ENCODE data around the gene INTS3.
"Not testable (repeated sequence)": the region's sequence is repeated elsewhere in the genome, so short reads cannot be mapped to it uniquely, and the experiment has no call there.

INTS3 gene

GRCh38 chr1:153750026-153750995, 22.5 kb downstream of the INTS3 start:
- TF ChIP-seq JUND (IDR thresholded peaks at IDR 0.05; ENCODE audit: low read depth), result no peak
- DNase-seq (ENCODE audit: low read depth in 1 of 2, low spot score in 1 of 2), result no peak
- in situ Hi-C loops (cut with HindIII; ENCODE audit: low pct_unique_long_range_greater_than_20kb, low sequenced_read_pairs), result no loop called here

GRCh38 chr1:153752072-153752471, 24.2 kb downstream of the INTS3 start:
- TF ChIP-seq JUND (IDR thresholded peaks at IDR 0.05; ENCODE audit: low read depth), result no peak
- in situ Hi-C loops (cut with HindIII; ENCODE audit: low pct_unique_long_range_greater_than_20kb, low sequenced_read_pairs), result no loop called here
- no peak for DNase-seq (ENCODE audit: low read depth in 1 of 2, low spot score in 1 of 2)

- TF ChIP-seq JUND (IDR thresholded peaks at IDR 0.05; ENCODE audit: low read depth), result no peak
- in situ Hi-C loops (cut with HindIII; ENCODE audit: low pct_unique_long_range_greater_than_20kb, low sequenced_read_pairs), result no loop called here
- DNase-seq (ENCODE audit: low read depth in 1 of 2, low spot score in 1 of 2), result no peak
These were observed 24.8 kb downstream of the INTS3 start for GRCh38 chr1:153752571-153753195.

GRCh38 chr1:153754266-153754665, 26.4 kb downstream of the INTS3 start:
- no peak for DNase-seq (ENCODE audit: low read depth in 1 of 2, low spot score in 1 of 2)
- no peak for TF ChIP-seq JUND (IDR thresholded peaks at IDR 0.05; ENCODE audit: low read depth)
- in situ Hi-C loops (cut with HindIII; ENCODE audit: low pct_unique_long_range_greater_than_20kb, low sequenced_read_pairs), result no loop called here

- DNase-seq (ENCODE audit: low read depth in 1 of 2, low spot score in 1 of 2), result no peak
- in situ Hi-C loops (cut with HindIII; ENCODE audit: low pct_unique_long_range_greater_than_20kb, low sequenced_read_pairs), result no loop called here
- TF ChIP-seq JUND (IDR thresholded peaks at IDR 0.05; ENCODE audit: low read depth), result no peak
These were observed 32.6 kb downstream of the INTS3 start for GRCh38 chr1:153760440-153760839.

GRCh38 chr1:153763365-153764225, 35.7 kb downstream of the INTS3 start:
- no peak for TF ChIP-seq JUND (IDR thresholded peaks at IDR 0.05; ENCODE audit: low read depth)
- DNase-seq (ENCODE audit: low read depth in 1 of 2, low spot score in 1 of 2), result no peak
- in situ Hi-C loops (cut with HindIII; ENCODE audit: low pct_unique_long_range_greater_than_20kb, low sequenced_read_pairs), result no loop called here

GRCh38 chr1:153764310-153764709, 36.5 kb downstream of the INTS3 start:
- no peak for TF ChIP-seq JUND (IDR thresholded peaks at IDR 0.05; ENCODE audit: low read depth)
- in situ Hi-C loops (cut with HindIII; ENCODE audit: low pct_unique_long_range_greater_than_20kb, low sequenced_read_pairs), result no loop called here
- no peak for DNase-seq (ENCODE audit: low read depth in 1 of 2, low spot score in 1 of 2)

GRCh38 chr1:153766663-153767062, 38.8 kb downstream of the INTS3 start:
- in situ Hi-C loops (cut with HindIII; ENCODE audit: low pct_unique_long_range_greater_than_20kb, low sequenced_read_pairs); DNase-seq (ENCODE audit: low read depth in 1 of 2, low spot score in 1 of 2): not testable (repeated sequence)

- TF ChIP-seq JUND (IDR thresholded peaks at IDR 0.05; ENCODE audit: low read depth), result no peak
- in situ Hi-C loops (cut with HindIII; ENCODE audit: low pct_unique_long_range_greater_than_20kb, low sequenced_read_pairs), result no loop called here
These were observed 39.7 kb downstream of the INTS3 start for GRCh38 chr1:153767519-153767918.

GRCh38 chr1:153768316-153769181, 40.7 kb downstream of the INTS3 start:
- DNase-seq (ENCODE audit: low read depth in 1 of 2, low spot score in 1 of 2), result no peak
- in situ Hi-C loops (cut with HindIII; ENCODE audit: low pct_unique_long_range_greater_than_20kb, low sequenced_read_pairs), result no loop called here
- no peak for TF ChIP-seq JUND (IDR thresholded peaks at IDR 0.05; ENCODE audit: low read depth)

More at GRCh38 chr1:153767519-153767918, 39.7 kb downstream of the INTS3 start:
- DNase-seq (ENCODE audit: low read depth in 1 of 2, low spot score in 1 of 2), result no peak

GRCh38 chr1:153769221-153769620, 41.4 kb downstream of the INTS3 start:
- no peak for TF ChIP-seq JUND (IDR thresholded peaks at IDR 0.05; ENCODE audit: low read depth)

GRCh38 chr1:153770797-153771196, 42.9 kb downstream of the INTS3 start:
- in situ Hi-C loops (cut with HindIII; ENCODE audit: low pct_unique_long_range_greater_than_20kb, low sequenced_read_pairs), result no loop called here
- no peak for DNase-seq (ENCODE audit: low read depth in 1 of 2, low spot score in 1 of 2)

More at GRCh38 chr1:153769221-153769620, 41.4 kb downstream of the INTS3 start:
- no peak for DNase-seq (ENCODE audit: low read depth in 1 of 2, low spot score in 1 of 2)
- in situ Hi-C loops (cut with HindIII; ENCODE audit: low pct_unique_long_range_greater_than_20kb, low sequenced_read_pairs), result no loop called here

More at GRCh38 chr1:153770797-153771196, 42.9 kb downstream of the INTS3 start:
- no peak for TF ChIP-seq JUND (IDR thresholded peaks at IDR 0.05; ENCODE audit: low read depth)

Data from T47D (cell line).